ENCODE data around the gene NRG3. TPM values are rescaled to one million over a fixed set of nuclear protein-coding genes. Genes with fewer than 3 reads are reported as not detected.

The NRG3 gene
- total and polyA plus RNA-seq, 2 of the 8 experiments (the other 6 are each of a cell fraction or from before 2014, with no cell fraction given): 4.2 to 5.0 TPM

DNA sequence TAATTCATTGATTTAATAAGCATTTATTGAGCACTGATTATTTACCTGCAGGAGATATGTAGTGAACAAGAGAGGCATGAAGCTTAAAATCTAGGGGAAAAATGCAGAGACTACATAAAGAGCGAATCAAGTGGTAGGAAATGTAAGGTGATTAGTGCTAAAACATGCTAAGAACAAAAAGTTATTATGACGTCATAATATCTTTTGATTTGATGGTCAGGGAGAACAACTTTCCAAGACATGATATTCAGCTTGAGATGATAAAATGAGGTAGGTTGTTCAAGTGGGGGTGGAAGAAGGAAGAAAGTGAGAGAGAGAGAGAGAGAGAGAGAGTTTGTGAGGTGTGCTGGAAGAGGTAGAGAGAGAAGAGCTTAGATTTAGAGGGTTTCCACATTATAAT, 317.7 kb downstream of the NRG3 start:
- Histone ChIP-seq H2AK5ac (ENCODE audit: low read depth, low read length) (no peak overlapping the region), H4K8ac (ENCODE audit: extremely low read depth, insufficient read depth, low read length) (no peak overlapping the region), H3K27ac (ENCODE audit: low read depth, low read length) (no peak overlapping the region), H4K5ac (ENCODE audit: insufficient read length, low read depth, low read length) (no peak overlapping the region), H3K4me2 (ENCODE audit: insufficient read depth in 1 of 2, low read depth in 2 of 2, low read length in 2 of 2) (no peak overlapping the region), H2BK15ac (ENCODE audit: low read length) (no peak overlapping the region), H3K4ac (replicated peaks; ENCODE audit: insufficient read length, low read depth, low read length) (no peak overlapping the region), H3K79me2 (ENCODE audit: control insufficient read depth in 1 of 2, insufficient read depth in 2 of 2, low read length in 2 of 2) (no peaks in the 10 kb centered on the region), H4K91ac (replicated peaks; ENCODE audit: insufficient read length, low read length) (no peak overlapping the region), H3K23ac (ENCODE audit: insufficient read length) (no peak overlapping the region), H3K27me3 (replicated peaks in 1 of 4; ENCODE audit: control insufficient read depth in 3 of 4, extremely low read depth in 1 of 4, insufficient read depth in 3 of 4, low read length in 3 of 4) (no peaks in the 10 kb centered on the region), H3K9me3 (ENCODE audit: insufficient read depth in 2 of 2, low read depth in 1 of 2, low read length in 1 of 2) (no peaks in the 10 kb centered on the region), H2BK12ac (ENCODE audit: low read depth, low read length) (no peak overlapping the region), H2BK120ac (replicated peaks; ENCODE audit: low read depth, low read length) (no peak overlapping the region), H3K9ac (replicated peaks in 1 of 4; ENCODE audit: extremely low read depth in 1 of 4, low read depth in 3 of 4, low read length in 3 of 4) (no peak overlapping the region), H3K56ac (replicated peaks; ENCODE audit: insufficient read length, low read depth, low read length) (no peak overlapping the region), H3K4me1 (replicated peaks in 1 of 4; ENCODE audit: control insufficient read depth in 3 of 4, insufficient read depth in 4 of 4, low read length in 3 of 4) (peaks cover 0 to 2% (median 2%) of the 10 kb centered on the region in 4 experiments; a peak in 2 of 7 replicates), H3K23me2 (ENCODE audit: low read depth, low read length) (no peaks in the 10 kb centered on the region), H3K4me3 (ENCODE audit: extremely low read depth in 1 of 4, insufficient read depth in 2 of 4, low read depth in 3 of 4, low read length in 4 of 4) (no peak overlapping the region), H2BK20ac (ENCODE audit: low read length) (no peak overlapping the region), H3K79me1 (ENCODE audit: low read depth, low read length) (no peaks in the 10 kb centered on the region; the same call in 1 of the 2 replicates), H3K18ac (ENCODE audit: extremely low read depth, low read length) (no peak overlapping the region), H4K20me1 (replicated peaks in 1 of 2; ENCODE audit: control insufficient read depth in 1 of 2, insufficient read depth in 2 of 2, low read length in 2 of 2) (no peaks in the 10 kb centered on the region), H2AFZ (ENCODE audit: low read length) (no peak overlapping the region), H3K36me3 (ENCODE audit: control insufficient read depth in 2 of 4, insufficient read depth in 4 of 4, low read length in 3 of 4) (no peaks in the 10 kb centered on the region), H2BK5ac (ENCODE audit: low read depth, low read length) (no peak overlapping the region), H3K14ac (ENCODE audit: insufficient read length) (no peak overlapping the region)
- ChIA-PET CTCF (ENCODE audit: partially characterized antibody) (no interaction called here), POLR2A (ENCODE audit: partially characterized antibody) (no interaction called here)
- no peak for DNase-seq (ENCODE audit: low read depth in 1 of 2, low spot score in 2 of 2)
- 95% methylated on average over 2 of the region's 2 CpGs; no CpG with 5 or more reads in 1 of the 2 experiments for WGBS, 2 experiments (ENCODE audit: extremely low coverage in 1 of 2, insufficient coverage in 1 of 2, insufficient read length in 1 of 2, insufficient replicate concordance in 2 of 2, low coverage in 1 of 2, low lambda C conversion rate in 2 of 2, missing lambda C conversion rate in 1 of 2)
- TF ChIP-seq, protein P1, sequence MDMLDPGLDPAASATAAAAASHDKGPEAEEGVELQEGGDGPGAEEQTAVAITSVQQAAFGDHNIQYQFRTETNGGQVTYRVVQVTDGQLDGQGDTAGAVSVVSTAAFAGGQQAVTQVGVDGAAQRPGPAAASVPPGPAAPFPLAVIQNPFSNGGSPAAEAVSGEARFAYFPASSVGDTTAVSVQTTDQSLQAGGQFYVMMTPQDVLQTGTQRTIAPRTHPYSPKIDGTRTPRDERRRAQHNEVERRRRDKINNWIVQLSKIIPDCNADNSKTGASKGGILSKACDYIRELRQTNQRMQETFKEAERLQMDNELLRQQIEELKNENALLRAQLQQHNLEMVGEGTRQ (IDR thresholded peaks at IDR 0.05; ENCODE audit: low read length): no peak
- TF ChIP-seq HDAC2 (IDR thresholded peaks at IDR 0.05; ENCODE audit: borderline replicate concordance in 1 of 2, low read depth in 2 of 2, low read length in 2 of 2) (no peak), ASH2L (IDR thresholded peaks at IDR 0.05; ENCODE audit: low read length) (no peak)
- FAIRE-seq: no peak
